ENCODE results near the gene CHMP4B. TPM values are rescaled to one million over a fixed set of nuclear protein-coding genes. Genes with fewer than 3 reads are reported as not detected.

The CHMP4B gene
- total and polyA plus RNA-seq, 2 donors (not counting 1 experiment from before 2014, with no cell fraction given): 62.3 to 83.9 TPM

- no peak overlapping the region for H3K4me3 ChIP-seq (ENCODE audit: control extremely low read depth in 1 of 5, extremely low read depth in 1 of 5, insufficient read depth in 1 of 5, low read depth in 2 of 5, low read length in 4 of 5)
- peaks cover 40% of the 10 kb centered on the region for H4K20me1 ChIP-seq (ENCODE audit: control insufficient read depth, insufficient read depth, low read length, poor library complexity, severe bottlenecking)
- ATAC-seq (ENCODE audit: low read depth) (no peak), DNase-seq (no peak)
- ChIA-PET CTCF (interaction anchor here (1.4 kb wide), 1 partner anchor 216 kb away, joined by 4 read pairs; no protein-coding TSS in a partner anchor), POLR2A (interaction anchor here (0.6 kb wide), 1 partner anchor 10 kb away, joined by 3 read pairs; no protein-coding TSS in a partner anchor)
- 84% methylated on average over 6 of the region's 14 CpGs for WGBS (ENCODE audit: insufficient coverage)
- H3K27ac ChIP-seq (ENCODE audit: low read length in 2 of 2): no peak overlapping the region
- intact Hi-C loops (cut with micrococcal nuclease): no loop called here
- no peak overlapping the region for H3K4me2 ChIP-seq (replicated peaks; ENCODE audit: low read depth, low read length, poor library complexity, severe bottlenecking)
- H3K4me1 Mint-ChIP-seq: peaks cover 23% of the 10 kb centered on the region
- no peaks in the 10 kb centered on the region for H3K9me3 ChIP-seq (ENCODE audit: control extremely low read depth in 1 of 3, control insufficient read depth in 2 of 3, insufficient read depth in 1 of 3, low read length in 2 of 3)
- no peak overlapping the region for H2AFZ ChIP-seq (ENCODE audit: insufficient read depth, low read depth, low read length, poor library complexity, severe bottlenecking)
- H3K9me3 Mint-ChIP-seq (ENCODE audit: insufficient read depth): no peaks in the 10 kb centered on the region
- no peak overlapping the region for H3K9ac ChIP-seq (ENCODE audit: low read length)
- TF ChIP-seq EZH2 (IDR thresholded peaks at IDR 0.05; ENCODE audit: borderline replicate concordance, insufficient read depth, low read depth, low read length, poor library complexity, severe bottlenecking) (no peak), CTCF (IDR thresholded peaks at IDR 0.05) (no peak)
- H3K36me3 ChIP-seq (replicated peaks in 1 of 2; ENCODE audit: control extremely low read depth in 1 of 2, control insufficient read depth in 1 of 2, extremely low read depth in 1 of 2, insufficient read depth in 2 of 2, low read length in 1 of 2): peaks cover 0 to 65% of the 10 kb centered on the region in 2 experiments
- H3K27me3 Mint-ChIP-seq: no peaks in the 10 kb centered on the region
- H3K79me2 ChIP-seq (ENCODE audit: control insufficient read depth, insufficient read depth, low read length): peaks cover 8% of the 10 kb centered on the region
- peaks cover 4% of the 10 kb centered on the region in 2 donors for H3K4me1 ChIP-seq (ENCODE audit: control insufficient read depth in 2 of 2, insufficient read depth in 2 of 2, low read length in 2 of 2)
- no peak overlapping the region for H3K27ac Mint-ChIP-seq
- no peaks in the 10 kb centered on the region for H3K27me3 ChIP-seq (replicated peaks in 1 of 4; ENCODE audit: control extremely low read depth in 1 of 4, control insufficient read depth in 3 of 4, insufficient read depth in 4 of 4, low read length in 3 of 4)
- H3K4me3 Mint-ChIP-seq: no peak overlapping the region
Observed at GRCh38 chr20:33853507-33853813, 42.3 kb downstream of the CHMP4B start.

- H3K4me1 Mint-ChIP-seq: peaks cover 34% of the 10 kb centered on the region
- H3K27me3 ChIP-seq (replicated peaks in 1 of 4; ENCODE audit: control extremely low read depth in 1 of 4, control insufficient read depth in 3 of 4, insufficient read depth in 4 of 4, low read length in 3 of 4): no peaks in the 10 kb centered on the region
- H3K4me3 ChIP-seq (ENCODE audit: control extremely low read depth in 1 of 5, extremely low read depth in 1 of 5, insufficient read depth in 1 of 5, low read depth in 2 of 5, low read length in 4 of 5): no peak overlapping the region
- H3K27me3 Mint-ChIP-seq: no peaks in the 10 kb centered on the region
- H3K4me1 ChIP-seq (ENCODE audit: control insufficient read depth in 2 of 2, insufficient read depth in 2 of 2, low read length in 2 of 2): peaks cover 24 to 27% of the 10 kb centered on the region in 2 donors
- peak overlapping the region; percentile 88 for H3K27ac Mint-ChIP-seq
- H3K27ac ChIP-seq (ENCODE audit: low read length in 2 of 2): peak overlapping the region in 1 of 2 donors; percentile 71
- peaks cover under 1% of the 10 kb centered on the region for H4K20me1 ChIP-seq (ENCODE audit: control insufficient read depth, insufficient read depth, low read length, poor library complexity, severe bottlenecking)
- H3K4me2 ChIP-seq (replicated peaks; ENCODE audit: low read depth, low read length, poor library complexity, severe bottlenecking): no peak overlapping the region
- POLR2A ChIA-PET: interaction anchor here (1.8 kb wide), 1 partner anchor 47 kb away, joined by 6 read pairs; the partner anchor contains the start of gene CHMP4B
- no peak for ATAC-seq (ENCODE audit: low read depth)
- no peak for DNase-seq
- H3K4me3 Mint-ChIP-seq: no peak overlapping the region
- H2AFZ ChIP-seq (ENCODE audit: insufficient read depth, low read depth, low read length, poor library complexity, severe bottlenecking): no peak overlapping the region
- H3K36me3 ChIP-seq (replicated peaks in 1 of 2; ENCODE audit: control extremely low read depth in 1 of 2, control insufficient read depth in 1 of 2, extremely low read depth in 1 of 2, insufficient read depth in 2 of 2, low read length in 1 of 2): peaks cover 0 to 23% of the 10 kb centered on the region in 2 experiments
- H3K9ac ChIP-seq (ENCODE audit: low read length): no peak overlapping the region
- H3K79me2 ChIP-seq (ENCODE audit: control insufficient read depth, insufficient read depth, low read length): no peaks in the 10 kb centered on the region
- H3K9me3 Mint-ChIP-seq (ENCODE audit: insufficient read depth): no peaks in the 10 kb centered on the region
- CTCF ChIA-PET: interaction anchor here (0.8 to 1.3 kb wide), 3 partner anchors 126 to 273 kb away, joined by 3 to 8 read pairs (median 3); no protein-coding TSS in a partner anchor
- 93% methylated on average over 11 of the region's 13 CpGs for WGBS (ENCODE audit: insufficient coverage)
- intact Hi-C loops (cut with micrococcal nuclease): no loop called here
- H3K9me3 ChIP-seq (ENCODE audit: control extremely low read depth in 1 of 3, control insufficient read depth in 2 of 3, insufficient read depth in 1 of 3, low read length in 2 of 3): no peaks in the 10 kb centered on the region
- TF ChIP-seq EZH2 (IDR thresholded peaks at IDR 0.05; ENCODE audit: borderline replicate concordance, insufficient read depth, low read depth, low read length, poor library complexity, severe bottlenecking) (no peak), CTCF (IDR thresholded peaks at IDR 0.05) (no peak)
Observed at GRCh38 chr20:33857722-33858563, 46.8 kb downstream of the CHMP4B start.

Data from B cell (primary cell).